Testis (tissue), 2 donors: Measurements from ENCODE around the gene WSB1.

Source experiments
- CTCF ChIP-seq, 3 experiments: fragments of 450-650 bp in 2 of 3; fragments of 200-600 bp in 1 of 3; sonication (generic) in 1 of 3; IDR thresholded peaks; one replicate each; pipeline ENCODE4 v1.5.1; 2016 to 2019; ENCODE audit warnings: antibody characterized with exemption in 3 of 3, mild to moderate bottlenecking in 2 of 3, moderate library complexity in 1 of 3
- POLR2A ChIP-seq: fragments of 450-650 bp; IDR thresholded peaks from one replicate; pipeline ENCODE4 v1.6.1; 2017; ENCODE audit warnings: antibody characterized with exemption, mild to moderate bottlenecking, moderate library complexity

GRCh38 chr17:27362909-27363308 is 69.0 kb downstream of the WSB1 start:
- TF ChIP-seq CTCF (IDR thresholded peaks at IDR 0.05) (no peak), POLR2A (no peak)
